Measurements from ENCODE around the gene ANGPTL4.
A peak's percentile ranks its signal among the peaks of the same experiment; 100 is the strongest.
"Not testable (repeated sequence)": the region's sequence is repeated elsewhere in the genome, so short reads cannot be mapped to it uniquely, and the experiment has no call there.

The ANGPTL4 gene

GRCh38 chr19:8366121-8366581 is 2.2 kb downstream of the ANGPTL4 start:
- no peak for DNase-seq

- DNase-seq, result no peak
Measured at GRCh38 chr19:8366961-8367326, 3.0 kb downstream of the ANGPTL4 start.

- no peak for DNase-seq
Measured at GRCh38 chr19:8367327-8368001, 3.5 kb downstream of the ANGPTL4 start.

GRCh38 chr19:8370176-8371010 is 6.4 kb downstream of the ANGPTL4 start:
- no peak for DNase-seq

GRCh38 chr19:8371011-8371804 is 7.3 kb downstream of the ANGPTL4 start:
- no peak for DNase-seq

GRCh38 chr19:8373867-8374813 is 10.2 kb downstream of the ANGPTL4 start:
- DNase-seq, result no peak

GRCh38 chr19:8375766-8376165 is 11.8 kb downstream of the ANGPTL4 start:
- DNase-seq, result not testable (repeated sequence)

GRCh38 chr19:8376373-8376974 is 12.5 kb downstream of the ANGPTL4 start:
- DNase-seq, result not testable (repeated sequence)

GRCh38 chr19:8377598-8377997 is 13.6 kb downstream of the ANGPTL4 start:
- DNase-seq, result no peak

- DNase-seq, result not testable (repeated sequence)
Measured at GRCh38 chr19:8379156-8379891, 15.4 kb downstream of the ANGPTL4 start.

GRCh38 chr19:8384569-8384968 is 20.6 kb downstream of the ANGPTL4 start:
- DNase-seq, result not testable (repeated sequence)

- DNase-seq, result not testable (repeated sequence)
Measured at GRCh38 chr19:8385103-8385502, 21.1 kb downstream of the ANGPTL4 start.

- not testable (repeated sequence) for DNase-seq
Measured at GRCh38 chr19:8385566-8385965, 21.6 kb downstream of the ANGPTL4 start.

- not testable (repeated sequence) for DNase-seq
Measured at GRCh38 chr19:8386419-8386818, 22.5 kb downstream of the ANGPTL4 start.

GRCh38 chr19:8386990-8387389 is 23.0 kb downstream of the ANGPTL4 start:
- DNase-seq, result no peak

- DNase-seq, result peak; percentile 25
Measured at GRCh38 chr19:8387688-8388611, 24.0 kb downstream of the ANGPTL4 start.

- DNase-seq, result no peak
Measured at GRCh38 chr19:8388612-8388958, 24.6 kb downstream of the ANGPTL4 start.

- peak; percentile 100 for DNase-seq
Measured at GRCh38 chr19:8389891-8390616, 26.1 kb downstream of the ANGPTL4 start, which contains the start of gene RAB11B. Gene RAB11B, plus strand, starts transcription at chr19:8390360. Its CDS starts 57 bp downstream, at chr19:8390417.

GRCh38 chr19:8390617-8390981 is 26.6 kb downstream of the ANGPTL4 start:
- peak; percentile 70 for DNase-seq

All from DMS153 (cell line).